Upper lobe of left lung (tissue), 6 donors: ENCODE data around the gene PDE1C. TPM values are rescaled to one million over a fixed set of nuclear protein-coding genes. Genes with fewer than 3 reads are reported as not detected.

ENCODE experiments used
- ATAC-seq, 2 donors: fragments of 200-7000 bp; cut with Tn5 transposase; one replicate each; pipeline ENCODE4 v1.9.1; 2022; ENCODE audit warnings: mild to moderate bottlenecking in 2 of 2, moderate library complexity in 2 of 2; ENCODE audit not compliant: low FRiP score in 2 of 2
- DNase-seq, 2 donors: peaks; one replicate each; pipeline ENCODE4 v3.0.0-alpha.2; 2019 to 2020
- H3K27ac ChIP-seq, 4 donors: fragments of 200-600 bp; sonication (generic); one replicate each; pipeline ENCODE4 v1.5.1; 2016 to 2019
- H3K27me3 ChIP-seq, 4 donors: fragments of 200-600 bp; sonication (generic); one replicate each; pipeline ENCODE4 v1.5.1; 2017 to 2019
- H3K36me3 ChIP-seq, 4 donors: fragments of 200-600 bp; sonication (generic); one replicate each; pipeline ENCODE4 v1.5.1; 2016 to 2019
- H3K4me1 ChIP-seq, 4 donors: fragments of 200-600 bp; sonication (generic); one replicate each; pipeline ENCODE4 v1.5.1; 2018 to 2019
- H3K4me3 ChIP-seq, 4 donors: fragments of 200-600 bp; sonication (generic); one replicate each; pipeline ENCODE4 v1.5.1; 2017 to 2019; ENCODE audit warnings: mild to moderate bottlenecking in 2 of 4, moderate library complexity in 1 of 4
- H3K9me3 ChIP-seq, 4 donors: fragments of 200-600 bp; sonication (generic); one replicate each; pipeline ENCODE4 v1.5.1; 2018 to 2019
- EP300 ChIP-seq, 4 donors: sonication (generic); formaldehyde crosslinking; IDR thresholded peaks; one replicate each; pipeline ENCODE4 v1.5.1; 2017; ENCODE audit warnings: antibody characterized with exemption in 4 of 4, control low read depth in 2 of 4
- POLR2A ChIP-seq, 4 donors: fragments of 450-650 bp; IDR thresholded peaks; one replicate each; pipeline ENCODE4 v1.5.1; 2016 to 2017; ENCODE audit warnings: antibody characterized with exemption in 4 of 4, mild to moderate bottlenecking in 2 of 4
- POLR2AphosphoS5 ChIP-seq, 2 donors: sonication (generic); formaldehyde crosslinking; IDR thresholded peaks; one replicate each; pipeline ENCODE4 v1.5.1; 2017; ENCODE audit warnings: antibody characterized with exemption in 2 of 2
- WGBS, 2 donors: methylation state at CpG; one replicate each; pipeline ENCODE4 v1.1.5; 2017 to 2018; 5-methylcytosine and 5-hydroxymethylcytosine counted together
- total RNA-seq, 6 donors: library from RNA; depleted of rRNA in 4 of 6; stranded (reverse); fragments of >200 nt in 4 of 6; gene quantifications; one replicate each; pipeline versions ENCODE4 v1.1.0 to v1.2.1, GENCODE V29; 2016 to 2021
- TF ChIP-seq, protein P1 (sequence below), 6 experiments: fragments of 450-650 bp in 4 of 6; fragments of 200-600 bp in 2 of 6; sonication (generic) in 2 of 6; IDR thresholded peaks; one replicate each; pipeline ENCODE4 v1.5.1; 2016 to 2019; ENCODE audit warnings: antibody characterized with exemption in 6 of 6
- donor health status: DM: no; HTN: no; CAD: no; lungs with moderate emphysema.
- donor health status: DM: no; HTN: yes; CAD: no; lungs with severe emphysema.

Gene PDE1C
- total RNA-seq, 6 donors from 2014 or later, result 5.6 to 38.8 (median 11.3) TPM

DNA sequence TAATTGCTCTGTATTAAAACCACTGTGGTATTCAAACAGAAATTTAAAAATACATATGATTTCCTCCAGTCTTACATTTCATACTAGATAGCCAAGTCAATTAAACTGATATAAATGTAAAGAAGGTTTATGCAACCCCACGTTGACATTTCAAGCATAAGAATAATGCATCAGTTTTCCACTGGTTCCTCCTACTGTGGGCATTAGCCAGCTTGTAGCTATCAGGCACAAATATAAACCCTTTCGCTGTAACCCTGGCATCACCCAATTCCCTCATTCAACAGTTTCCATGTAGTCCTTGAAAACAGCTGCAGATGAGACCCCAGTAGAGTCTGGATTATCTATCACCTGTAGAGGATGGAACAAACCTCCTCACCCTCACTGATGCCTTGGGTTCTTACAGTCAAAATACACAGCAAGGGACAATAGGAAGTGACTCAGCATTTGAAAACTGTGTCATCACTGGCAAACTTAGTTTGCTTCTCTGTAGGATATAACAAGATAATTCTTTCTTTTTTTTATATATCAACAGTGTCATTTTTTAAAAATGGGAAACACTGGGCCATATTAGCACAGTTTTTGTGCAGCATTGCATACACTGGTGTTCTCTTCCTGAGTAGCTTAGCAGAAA is 113.0 kb downstream of the PDE1C start:
- H3K4me1 ChIP-seq, result peaks cover 7 to 16% (median 10%) of the 10 kb centered on the region in 4 donors
- H3K27ac ChIP-seq, result no peak overlapping the region
- no peak for TF ChIP-seq POLR2A (IDR thresholded peaks at IDR 0.05)
- TF ChIP-seq, protein P1, sequence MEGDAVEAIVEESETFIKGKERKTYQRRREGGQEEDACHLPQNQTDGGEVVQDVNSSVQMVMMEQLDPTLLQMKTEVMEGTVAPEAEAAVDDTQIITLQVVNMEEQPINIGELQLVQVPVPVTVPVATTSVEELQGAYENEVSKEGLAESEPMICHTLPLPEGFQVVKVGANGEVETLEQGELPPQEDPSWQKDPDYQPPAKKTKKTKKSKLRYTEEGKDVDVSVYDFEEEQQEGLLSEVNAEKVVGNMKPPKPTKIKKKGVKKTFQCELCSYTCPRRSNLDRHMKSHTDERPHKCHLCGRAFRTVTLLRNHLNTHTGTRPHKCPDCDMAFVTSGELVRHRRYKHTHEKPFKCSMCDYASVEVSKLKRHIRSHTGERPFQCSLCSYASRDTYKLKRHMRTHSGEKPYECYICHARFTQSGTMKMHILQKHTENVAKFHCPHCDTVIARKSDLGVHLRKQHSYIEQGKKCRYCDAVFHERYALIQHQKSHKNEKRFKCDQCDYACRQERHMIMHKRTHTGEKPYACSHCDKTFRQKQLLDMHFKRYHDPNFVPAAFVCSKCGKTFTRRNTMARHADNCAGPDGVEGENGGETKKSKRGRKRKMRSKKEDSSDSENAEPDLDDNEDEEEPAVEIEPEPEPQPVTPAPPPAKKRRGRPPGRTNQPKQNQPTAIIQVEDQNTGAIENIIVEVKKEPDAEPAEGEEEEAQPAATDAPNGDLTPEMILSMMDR (IDR thresholded peaks at IDR 0.05), result no peak
- no peak for TF ChIP-seq EP300 (IDR thresholded peaks at IDR 0.05)
- no peak for TF ChIP-seq POLR2AphosphoS5 (IDR thresholded peaks at IDR 0.05)
- DNase-seq (no peak), ATAC-seq (no peak)
- no peak overlapping the region for H3K4me3 ChIP-seq
- H3K36me3 ChIP-seq, result no peaks in the 10 kb centered on the region
- WGBS, 2 donors, result 73 to 88% methylated on average over 2 of the region's 2 CpGs
- H3K27me3 ChIP-seq, result no peaks in the 10 kb centered on the region
- no peaks in the 10 kb centered on the region for H3K9me3 ChIP-seq

- peaks cover 7 to 16% (median 10%) of the 10 kb centered on the region in 4 donors for H3K4me1 ChIP-seq
- DNase-seq (no peak), ATAC-seq (no peak)
- WGBS, 2 donors, result 91 to 96% methylated on average over 6 of the region's 6 CpGs
- H3K9me3 ChIP-seq, result no peaks in the 10 kb centered on the region
- H3K36me3 ChIP-seq, result no peaks in the 10 kb centered on the region
- H3K27me3 ChIP-seq, result no peaks in the 10 kb centered on the region
- H3K4me3 ChIP-seq, result no peak overlapping the region
- H3K27ac ChIP-seq, result no peak overlapping the region
- no peak for TF ChIP-seq EP300 (IDR thresholded peaks at IDR 0.05)
- TF ChIP-seq POLR2AphosphoS5 (IDR thresholded peaks at IDR 0.05), result no peak
- no peak for TF ChIP-seq POLR2A (IDR thresholded peaks at IDR 0.05)
- TF ChIP-seq, protein P1 (IDR thresholded peaks at IDR 0.05), result no peak
Observed at GRCh38 chr7:31955641-31956040, 114.6 kb downstream of the PDE1C start.

DNA sequence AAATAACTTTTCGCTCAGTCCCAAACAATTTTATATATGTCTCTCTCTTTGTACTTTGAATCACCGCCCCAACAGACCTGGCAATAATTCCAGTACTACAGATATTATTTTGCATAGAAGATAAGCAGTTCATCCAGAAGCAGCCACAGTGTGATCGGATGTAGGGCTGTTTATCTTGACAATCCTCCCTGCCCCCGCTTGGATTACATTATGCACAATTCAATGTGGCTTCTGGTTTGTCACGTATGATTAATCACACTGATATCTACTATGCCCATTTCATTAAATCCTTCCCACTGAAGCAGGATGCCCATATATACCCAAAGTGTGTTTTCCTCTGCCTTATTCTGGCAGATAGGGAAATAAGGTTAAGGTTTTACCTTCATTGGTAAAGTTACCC is 115.2 kb downstream of the PDE1C start:
- TF ChIP-seq EP300 (IDR thresholded peaks at IDR 0.05) (no peak), POLR2AphosphoS5 (IDR thresholded peaks at IDR 0.05) (peak in 1 of 2 donors; percentile 33)
- DNase-seq, result no peak
- Histone ChIP-seq H3K4me3 (no peak overlapping the region), H3K9me3 (no peaks in the 10 kb centered on the region), H3K4me1 (peaks cover 7 to 16% (median 10%) of the 10 kb centered on the region in 4 donors), H3K27me3 (no peaks in the 10 kb centered on the region), H3K27ac (no peak overlapping the region), H3K36me3 (no peaks in the 10 kb centered on the region)
- no peak for ATAC-seq
- 66 to 72% methylated on average over 5 of the region's 5 CpGs for WGBS, 2 donors

DNA sequence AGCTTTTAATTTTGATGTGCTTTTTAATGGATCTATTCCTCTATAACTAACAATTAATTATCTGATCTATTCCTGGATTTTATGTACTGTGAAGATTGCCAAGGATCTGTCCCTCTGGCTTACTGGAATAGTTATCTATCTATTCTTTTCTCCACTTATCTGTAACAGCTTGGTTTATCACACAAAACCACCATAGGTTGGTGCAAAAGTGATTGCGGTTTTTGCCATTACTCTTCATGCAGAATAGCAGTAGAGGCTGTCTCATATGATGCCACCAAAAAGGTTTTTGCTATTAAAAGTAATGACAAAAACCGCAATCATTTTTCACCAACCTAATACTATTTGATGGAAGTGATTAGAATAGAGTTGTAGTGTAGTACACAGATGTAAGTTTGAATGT is 115.7 kb downstream of the PDE1C start:
- Histone ChIP-seq H3K4me3 (no peak overlapping the region), H3K4me1 (peaks cover 7 to 16% (median 10%) of the 10 kb centered on the region in 4 donors), H3K27me3 (no peaks in the 10 kb centered on the region), H3K36me3 (no peaks in the 10 kb centered on the region), H3K27ac (no peak overlapping the region), H3K9me3 (no peaks in the 10 kb centered on the region)
- 82 to 89% methylated on average over 2 of the region's 2 CpGs for WGBS, 2 donors
- TF ChIP-seq, protein P1 (IDR thresholded peaks at IDR 0.05), result no peak
- TF ChIP-seq POLR2A (IDR thresholded peaks at IDR 0.05), result no peak
- no peak for TF ChIP-seq POLR2AphosphoS5 (IDR thresholded peaks at IDR 0.05)
- TF ChIP-seq EP300 (IDR thresholded peaks at IDR 0.05), result no peak
- ATAC-seq (no peak), DNase-seq (no peak)

DNA sequence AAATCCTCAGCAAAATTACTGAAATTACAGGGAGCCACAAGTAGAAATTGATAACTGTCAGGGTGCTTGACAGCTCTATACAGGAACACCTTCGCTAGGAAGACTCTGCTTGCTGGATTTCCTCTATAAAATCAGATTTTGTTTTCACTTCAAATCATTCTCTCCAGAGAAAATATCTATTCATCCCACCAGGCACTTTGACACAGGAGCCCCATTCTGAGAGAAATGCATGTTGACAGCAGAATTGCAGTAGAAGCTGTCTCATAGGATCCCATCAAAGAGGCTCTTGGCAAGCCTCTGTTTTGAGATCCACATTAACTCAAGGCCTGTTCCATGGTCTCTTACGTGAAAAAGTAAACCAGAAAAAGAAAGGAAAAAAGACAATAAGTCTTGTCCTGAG is 116.8 kb downstream of the PDE1C start:
- DNase-seq, result no peak
- Histone ChIP-seq H3K4me3 (no peak overlapping the region), H3K36me3 (no peaks in the 10 kb centered on the region), H3K9me3 (no peaks in the 10 kb centered on the region), H3K27me3 (no peaks in the 10 kb centered on the region), H3K4me1 (peaks cover 7 to 16% (median 10%) of the 10 kb centered on the region in 4 donors), H3K27ac (no peak overlapping the region)
- ATAC-seq, result no peak
- 83 to 89% methylated on average over 2 of the region's 2 CpGs for WGBS, 2 donors
- TF ChIP-seq EP300 (IDR thresholded peaks at IDR 0.05), result no peak
- no peak for TF ChIP-seq POLR2A (IDR thresholded peaks at IDR 0.05)
- no peak for TF ChIP-seq POLR2AphosphoS5 (IDR thresholded peaks at IDR 0.05)
- TF ChIP-seq, protein P1 (IDR thresholded peaks at IDR 0.05), result no peak
